GM12875 (cell line): ENCODE measurements around the gene CCDC39.

Source experiments
- H3K4me3 ChIP-seq: one replicate; pipeline ENCODE4 v1.5.1; 2011; ENCODE audit warnings: low read depth, low read length, control low read depth
- CTCF ChIP-seq: IDR thresholded peaks from 2 replicates; pipeline ENCODE4 v1.5.1; 2011; ENCODE audit warnings: low read depth, mild to moderate bottlenecking, control low read depth, inconsistent platforms, low read length, moderate library complexity, borderline replicate concordance; ENCODE audit not compliant: insufficient read depth

CCDC39 gene

DNA sequence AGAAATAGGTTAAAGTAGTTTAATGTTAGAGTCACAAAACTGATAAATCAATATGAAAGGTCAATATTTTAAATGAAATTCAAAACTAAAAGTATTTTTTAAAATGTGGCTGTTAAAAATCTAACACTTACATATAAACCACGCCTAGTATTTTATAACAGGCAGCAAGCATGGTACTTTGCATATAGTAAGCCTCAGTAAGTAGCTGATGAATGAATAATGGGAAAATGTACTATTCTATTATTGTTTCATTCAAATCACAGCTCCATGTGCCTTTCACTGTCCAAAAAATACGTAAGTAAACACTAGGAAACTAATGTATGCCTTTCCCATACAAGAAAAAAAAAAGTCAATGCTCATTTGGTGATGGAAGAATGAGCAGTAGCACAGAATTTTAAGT is 17.8 kb downstream of the CCDC39 start:
- H3K4me3 ChIP-seq = no peak overlapping the region
- no peak for TF ChIP-seq CTCF

DNA sequence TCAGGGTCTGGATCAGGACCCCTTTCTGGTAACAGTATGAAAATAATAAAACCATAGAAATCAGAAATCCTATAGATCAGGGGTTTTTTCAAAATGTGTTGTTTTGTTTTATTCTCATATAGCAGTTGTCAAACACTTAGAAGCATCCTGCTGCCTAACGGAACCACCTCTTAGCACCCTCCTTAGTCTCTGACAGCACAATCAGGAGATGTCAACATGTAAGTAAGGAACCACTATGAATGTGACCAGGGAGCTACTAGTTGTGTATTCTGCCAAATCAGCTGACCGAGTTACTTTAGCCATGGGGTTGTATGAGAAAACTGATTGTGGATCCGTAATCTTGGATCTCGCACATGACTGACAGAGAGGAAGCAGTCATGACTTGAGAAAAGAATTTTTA is 22.2 kb downstream of the CCDC39 start:
- TF ChIP-seq CTCF = no peak
- H3K4me3 ChIP-seq = no peak overlapping the region

- no peak for TF ChIP-seq CTCF
- H3K4me3 ChIP-seq = no peak overlapping the region
These were observed 22.9 kb downstream of the CCDC39 start for GRCh38 chr3:180656406-180656805.

- H3K4me3 ChIP-seq = no peak overlapping the region
- TF ChIP-seq CTCF = peak; percentile 16; the same call in 1 of the 2 replicates
These were observed 33.0 kb downstream of the CCDC39 start for GRCh38 chr3:180646187-180646790.

- TF ChIP-seq CTCF = no peak
- H3K4me3 ChIP-seq = no peak overlapping the region
These were observed 38.3 kb downstream of the CCDC39 start for GRCh38 chr3:180640987-180641386.

DNA sequence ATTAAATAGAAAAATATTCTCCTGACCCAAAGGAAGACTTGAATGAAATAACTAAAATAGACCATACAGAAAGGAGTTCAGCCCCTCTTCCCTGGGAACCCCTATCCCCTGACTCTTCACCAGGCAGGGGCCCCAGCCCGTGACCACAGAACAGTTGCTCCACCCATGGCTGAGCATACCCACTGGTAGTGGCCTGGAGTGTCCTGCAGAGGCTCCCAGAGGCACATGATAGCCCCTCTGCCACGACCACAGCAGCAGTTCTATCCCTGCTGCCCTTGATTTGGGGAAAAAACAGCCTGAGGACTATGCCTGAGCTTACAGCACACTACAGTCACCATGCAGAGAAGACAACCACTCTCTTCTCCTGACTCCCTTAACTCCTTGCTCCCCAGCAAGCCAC is 45.6 kb downstream of the CCDC39 start:
- TF ChIP-seq CTCF = 0 out of 2 replicates have a peak, but pooled peaks have one; percentile 3
- no peak overlapping the region for H3K4me3 ChIP-seq

GRCh38 chr3:180631317-180631716 is 48.0 kb downstream of the CCDC39 start:
- TF ChIP-seq CTCF = no peak

More at GRCh38 chr3:180631317-180631716, 48.0 kb downstream of the CCDC39 start:
- H3K4me3 ChIP-seq = no peak overlapping the region
